Central memory CD8-positive, alpha-beta T cell (primary cell): ENCODE measurements around the gene LMF1.

Experiments used
- ATAC-seq: fragments of 150-1000 bp; cut with Tn5 transposase; replicated peaks from 2 replicates; pipeline ENCODE4 v1.10.0; 2022; ENCODE audit warnings: mild to moderate bottlenecking, moderate FRiP score, moderate number of reproducible peaks; ENCODE audit not compliant: poor library complexity, severe bottlenecking; ENCODE audit errors: extremely low read depth
- DNase-seq, 2 donors: peaks; one replicate each; pipeline ENCODE4 v3.0.0; 2021; ENCODE audit warnings: low spot score in 2 of 2
- H3K27ac Mint-ChIP-seq: one replicate; pipeline ENCODE4 v1.8.0; 2022; ENCODE audit warnings: low read depth, mild to moderate bottlenecking, moderate library complexity, mixed read lengths
- H3K27me3 Mint-ChIP-seq: one replicate; pipeline ENCODE4 v1.8.0; 2022; ENCODE audit warnings: mixed read lengths
- H3K36me3 Mint-ChIP-seq: one replicate; pipeline ENCODE4 v1.8.0; 2022; ENCODE audit warnings: mild to moderate bottlenecking, moderate library complexity, mixed read lengths; ENCODE audit not compliant: insufficient read depth
- H3K4me1 Mint-ChIP-seq: one replicate; pipeline ENCODE4 v1.8.0; 2022; ENCODE audit warnings: mixed read lengths
- H3K4me3 Mint-ChIP-seq: one replicate; pipeline ENCODE4 v1.8.0; 2022; ENCODE audit warnings: mild to moderate bottlenecking, moderate library complexity, mixed read lengths
- H3K9me3 Mint-ChIP-seq: one replicate; pipeline ENCODE4 v1.8.0; 2022; ENCODE audit warnings: mixed read lengths

Gene LMF1

GRCh38 chr16:911604-912321, 59.0 kb downstream of the LMF1 start:
- H3K4me1 Mint-ChIP-seq: no peaks in the 10 kb centered on the region
- H3K27me3 Mint-ChIP-seq: no peaks in the 10 kb centered on the region
- ATAC-seq (no peak), DNase-seq (no peak)
- no peak overlapping the region for H3K27ac Mint-ChIP-seq
- no peak overlapping the region for H3K4me3 Mint-ChIP-seq
- no peaks in the 10 kb centered on the region for H3K9me3 Mint-ChIP-seq
- H3K36me3 Mint-ChIP-seq: peaks cover 8% of the 10 kb centered on the region

- ATAC-seq (no peak), DNase-seq (no peak)
- Mint-ChIP-seq H3K27ac (no peak overlapping the region), H3K4me1 (no peaks in the 10 kb centered on the region), H3K4me3 (no peak overlapping the region), H3K27me3 (no peaks in the 10 kb centered on the region), H3K9me3 (no peaks in the 10 kb centered on the region), H3K36me3 (peaks cover 8% of the 10 kb centered on the region)
These were observed 59.7 kb downstream of the LMF1 start for GRCh38 chr16:911101-911500.

GRCh38 chr16:910181-910580, 60.6 kb downstream of the LMF1 start:
- Mint-ChIP-seq H3K27ac (no peak overlapping the region), H3K36me3 (peaks cover 8% of the 10 kb centered on the region), H3K4me1 (no peaks in the 10 kb centered on the region), H3K27me3 (no peaks in the 10 kb centered on the region), H3K4me3 (no peak overlapping the region), H3K9me3 (no peaks in the 10 kb centered on the region)
- no peak for ATAC-seq
- no peak for DNase-seq

- Mint-ChIP-seq H3K36me3 (peaks cover 8% of the 10 kb centered on the region), H3K27me3 (no peaks in the 10 kb centered on the region), H3K4me3 (no peak overlapping the region), H3K27ac (no peak overlapping the region), H3K4me1 (no peaks in the 10 kb centered on the region), H3K9me3 (no peaks in the 10 kb centered on the region)
- no peak for DNase-seq
- no peak for ATAC-seq
These were observed 61.3 kb downstream of the LMF1 start for GRCh38 chr16:909281-910000.

- no peaks in the 10 kb centered on the region for H3K27me3 Mint-ChIP-seq
- DNase-seq (no peak), ATAC-seq (no peak)
- no peaks in the 10 kb centered on the region for H3K9me3 Mint-ChIP-seq
- peaks cover 8% of the 10 kb centered on the region for H3K36me3 Mint-ChIP-seq
- no peak overlapping the region for H3K4me3 Mint-ChIP-seq
- H3K4me1 Mint-ChIP-seq: no peaks in the 10 kb centered on the region
- no peak overlapping the region for H3K27ac Mint-ChIP-seq
These were observed 62.1 kb downstream of the LMF1 start for GRCh38 chr16:908526-909155.

- H3K4me3 Mint-ChIP-seq: no peak overlapping the region
- H3K9me3 Mint-ChIP-seq: no peaks in the 10 kb centered on the region
- ATAC-seq: no peak
- no peak for DNase-seq
- no peak overlapping the region for H3K27ac Mint-ChIP-seq
- H3K27me3 Mint-ChIP-seq: no peaks in the 10 kb centered on the region
- no peaks in the 10 kb centered on the region for H3K4me1 Mint-ChIP-seq
- H3K36me3 Mint-ChIP-seq: peaks cover 8% of the 10 kb centered on the region
These were observed 62.9 kb downstream of the LMF1 start for GRCh38 chr16:907842-908241.

GRCh38 chr16:907361-907760, 63.4 kb downstream of the LMF1 start:
- DNase-seq (no peak), ATAC-seq (no peak)
- Mint-ChIP-seq H3K36me3 (peaks cover 8% of the 10 kb centered on the region), H3K27me3 (no peaks in the 10 kb centered on the region), H3K4me3 (no peak overlapping the region), H3K9me3 (no peaks in the 10 kb centered on the region), H3K4me1 (no peaks in the 10 kb centered on the region), H3K27ac (no peak overlapping the region)

DNA sequence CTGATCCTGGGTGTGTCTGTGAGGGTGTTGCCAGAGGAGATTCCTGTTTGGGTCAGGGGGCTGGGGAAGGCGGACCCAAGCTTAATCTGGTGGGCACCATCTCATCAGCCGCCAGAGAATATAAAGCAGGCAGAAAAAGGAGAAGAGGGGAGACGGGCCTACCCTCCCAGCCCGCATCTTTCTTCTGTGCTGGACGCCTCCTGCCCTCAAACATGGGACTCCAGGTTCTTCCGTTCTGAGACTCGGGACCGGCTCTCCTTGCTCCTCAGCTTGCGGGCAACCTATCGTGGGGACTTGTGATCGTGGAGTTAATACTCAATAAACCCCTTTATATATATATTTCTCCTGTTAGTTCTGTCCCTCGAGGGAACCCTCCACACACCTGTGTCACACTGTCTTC, 64.5 kb downstream of the LMF1 start:
- Mint-ChIP-seq H3K36me3 (peaks cover 5% of the 10 kb centered on the region), H3K4me3 (no peak overlapping the region), H3K4me1 (no peaks in the 10 kb centered on the region), H3K27me3 (no peaks in the 10 kb centered on the region), H3K9me3 (no peaks in the 10 kb centered on the region), H3K27ac (no peak overlapping the region)
- DNase-seq (no peak), ATAC-seq (no peak)

DNA sequence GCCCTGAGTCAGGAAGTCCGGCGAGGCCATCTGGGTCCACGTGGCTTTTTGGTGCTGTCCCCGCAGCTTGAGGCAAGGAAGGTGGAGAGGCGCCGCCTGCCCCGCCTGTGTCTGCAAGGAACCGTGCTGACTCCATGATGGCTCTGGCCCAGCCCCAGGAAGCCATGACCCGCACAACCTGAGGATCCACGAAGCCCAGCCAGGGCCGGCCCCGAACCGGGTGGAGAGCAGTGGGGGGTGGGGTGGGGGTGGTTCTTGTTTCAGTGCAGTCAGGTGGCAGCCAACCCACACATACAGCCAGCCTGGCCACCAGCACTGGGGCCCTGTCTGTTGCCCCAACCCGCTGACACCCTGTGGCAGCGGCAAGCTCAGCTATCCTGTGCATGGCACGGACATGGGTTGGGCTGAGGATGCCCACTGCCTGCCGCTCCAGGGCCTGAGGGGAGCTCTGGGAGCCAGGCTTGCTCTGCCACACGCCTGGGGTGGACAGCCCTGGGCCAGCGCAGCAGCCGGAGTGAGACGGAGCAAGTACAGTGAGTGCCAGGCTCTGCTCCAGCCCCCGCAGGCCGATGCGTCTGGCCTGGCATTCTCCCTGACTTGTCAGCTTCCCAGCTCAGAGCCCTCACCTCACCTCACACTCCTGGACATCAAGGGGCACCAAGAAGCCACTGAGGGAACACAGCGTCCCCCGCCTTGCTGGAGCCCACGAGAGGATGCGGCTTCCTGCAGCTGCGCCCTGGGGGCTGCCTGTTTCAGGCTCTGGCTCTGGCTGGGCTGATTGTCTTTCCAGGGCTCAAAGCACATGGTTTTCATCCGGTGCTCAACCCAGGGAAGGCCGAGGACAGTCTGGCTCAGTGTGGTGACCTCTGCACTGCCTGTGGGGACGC, 68.8 kb downstream of the LMF1 start:
- Mint-ChIP-seq H3K4me1 (no peaks in the 10 kb centered on the region), H3K4me3 (no peak overlapping the region), H3K9me3 (no peaks in the 10 kb centered on the region), H3K27me3 (no peaks in the 10 kb centered on the region), H3K36me3 (peaks cover 7% of the 10 kb centered on the region), H3K27ac (no peak overlapping the region)
- DNase-seq (no peak), ATAC-seq (no peak)

- DNase-seq: no peak
These were observed 69.6 kb downstream of the LMF1 start for GRCh38 chr16:901149-901548.

GRCh38 chr16:900211-900610, 70.6 kb downstream of the LMF1 start:
- peaks cover 8% of the 10 kb centered on the region for H3K36me3 Mint-ChIP-seq
- no peak for DNase-seq
- H3K4me1 Mint-ChIP-seq: no peaks in the 10 kb centered on the region
- no peak for ATAC-seq
- H3K27ac Mint-ChIP-seq: no peak overlapping the region
- H3K9me3 Mint-ChIP-seq: no peaks in the 10 kb centered on the region
- no peaks in the 10 kb centered on the region for H3K27me3 Mint-ChIP-seq
- H3K4me3 Mint-ChIP-seq: no peak overlapping the region

More at GRCh38 chr16:901149-901548, 69.6 kb downstream of the LMF1 start:
- ATAC-seq: no peak
- Mint-ChIP-seq H3K4me1 (no peaks in the 10 kb centered on the region), H3K27me3 (no peaks in the 10 kb centered on the region), H3K4me3 (no peak overlapping the region), H3K36me3 (peaks cover 8% of the 10 kb centered on the region), H3K27ac (no peak overlapping the region), H3K9me3 (no peaks in the 10 kb centered on the region)

DNA sequence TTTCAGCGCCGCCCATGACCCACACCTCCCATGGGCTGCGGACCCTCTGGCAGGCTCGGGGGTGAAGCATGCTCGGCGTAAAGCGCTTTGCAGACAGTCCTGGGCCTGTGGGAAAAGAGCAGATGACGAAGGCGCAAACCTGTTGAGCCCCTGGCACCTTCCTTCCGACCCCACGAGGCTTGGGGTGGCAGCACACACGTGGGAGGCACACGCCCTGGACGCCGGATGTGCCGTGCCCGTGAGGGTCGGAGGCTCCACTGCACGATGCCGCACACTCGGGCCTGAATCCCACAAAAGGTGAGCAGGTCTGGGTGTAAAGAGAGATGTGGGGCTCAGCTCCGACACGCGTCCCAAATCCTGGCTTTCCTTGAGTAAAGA, 71.1 kb downstream of the LMF1 start:
- no peaks in the 10 kb centered on the region for H3K9me3 Mint-ChIP-seq
- DNase-seq (no peak), ATAC-seq (no peak)
- no peaks in the 10 kb centered on the region for H3K4me1 Mint-ChIP-seq
- no peak overlapping the region for H3K4me3 Mint-ChIP-seq
- no peaks in the 10 kb centered on the region for H3K27me3 Mint-ChIP-seq
- peaks cover 8% of the 10 kb centered on the region for H3K36me3 Mint-ChIP-seq
- H3K27ac Mint-ChIP-seq: no peak overlapping the region
